D721Med (cell line): Measurements from ENCODE around the gene NKX1-2.

Experiments
- DNase-seq: peaks from one replicate; pipeline ENCODE4 v3.0.0; 2011; ENCODE audit warnings: low spot score; ENCODE audit not compliant: insufficient read length
- FAIRE-seq: peaks from 2 replicates; lab custom pipeline; 2011; peaks lifted over from hg19 to GRCh38; lab: Jason Lieb, UNC
- CTCF ChIP-seq: IDR thresholded peaks from 2 replicates; pipeline ENCODE4 v1.5.1; 2012; ENCODE audit warnings: mild to moderate bottlenecking, control low read depth; ENCODE audit not compliant: insufficient read depth; ENCODE audit errors: missing control alignments

NKX1-2 gene

GRCh38 chr10:124465777-124466488 is 16.1 kb upstream of the NKX1-2 start:
- FAIRE-seq: no peak
- no peak for TF ChIP-seq CTCF
- no peak for DNase-seq

GRCh38 chr10:124465003-124465776 is 15.4 kb upstream of the NKX1-2 start:
- FAIRE-seq: no peak
- no peak for TF ChIP-seq CTCF
- DNase-seq: no peak

GRCh38 chr10:124464028-124464965 is 14.5 kb upstream of the NKX1-2 start:
- no peak for FAIRE-seq
- no peak for TF ChIP-seq CTCF
- DNase-seq: no peak

GRCh38 chr10:124462348-124462695 is 12.5 kb upstream of the NKX1-2 start:
- no peak for TF ChIP-seq CTCF
- DNase-seq: no peak
- no peak for FAIRE-seq

- no peak for FAIRE-seq
- TF ChIP-seq CTCF: no peak
- peak; percentile 65 for DNase-seq
Measured at GRCh38 chr10:124461642-124462347, 12.0 kb upstream of the NKX1-2 start, which contains the start of gene LHPP. Gene LHPP (plus strand): TSS chr10:124461823. CDS start chr10:124461863, 40 bp downstream.

- no peak for TF ChIP-seq CTCF
- DNase-seq (no peak), FAIRE-seq (no peak)
Measured at GRCh38 chr10:124460144-124460543, 10.3 kb upstream of the NKX1-2 start.
